COR-L47 (cell line): ENCODE results near the gene CEBPZ.
A peak's percentile ranks its signal among the peaks of the same experiment; 100 is the strongest.
"Not testable (repeated sequence)": the region's sequence is repeated elsewhere in the genome, so short reads cannot be mapped to it uniquely, and the experiment has no call there.

ENCODE experiments used
- DNase-seq: peaks from one replicate; lab custom pipeline; 2025; lab: John Stamatoyannopoulos, UW

The CEBPZ gene, protein sequence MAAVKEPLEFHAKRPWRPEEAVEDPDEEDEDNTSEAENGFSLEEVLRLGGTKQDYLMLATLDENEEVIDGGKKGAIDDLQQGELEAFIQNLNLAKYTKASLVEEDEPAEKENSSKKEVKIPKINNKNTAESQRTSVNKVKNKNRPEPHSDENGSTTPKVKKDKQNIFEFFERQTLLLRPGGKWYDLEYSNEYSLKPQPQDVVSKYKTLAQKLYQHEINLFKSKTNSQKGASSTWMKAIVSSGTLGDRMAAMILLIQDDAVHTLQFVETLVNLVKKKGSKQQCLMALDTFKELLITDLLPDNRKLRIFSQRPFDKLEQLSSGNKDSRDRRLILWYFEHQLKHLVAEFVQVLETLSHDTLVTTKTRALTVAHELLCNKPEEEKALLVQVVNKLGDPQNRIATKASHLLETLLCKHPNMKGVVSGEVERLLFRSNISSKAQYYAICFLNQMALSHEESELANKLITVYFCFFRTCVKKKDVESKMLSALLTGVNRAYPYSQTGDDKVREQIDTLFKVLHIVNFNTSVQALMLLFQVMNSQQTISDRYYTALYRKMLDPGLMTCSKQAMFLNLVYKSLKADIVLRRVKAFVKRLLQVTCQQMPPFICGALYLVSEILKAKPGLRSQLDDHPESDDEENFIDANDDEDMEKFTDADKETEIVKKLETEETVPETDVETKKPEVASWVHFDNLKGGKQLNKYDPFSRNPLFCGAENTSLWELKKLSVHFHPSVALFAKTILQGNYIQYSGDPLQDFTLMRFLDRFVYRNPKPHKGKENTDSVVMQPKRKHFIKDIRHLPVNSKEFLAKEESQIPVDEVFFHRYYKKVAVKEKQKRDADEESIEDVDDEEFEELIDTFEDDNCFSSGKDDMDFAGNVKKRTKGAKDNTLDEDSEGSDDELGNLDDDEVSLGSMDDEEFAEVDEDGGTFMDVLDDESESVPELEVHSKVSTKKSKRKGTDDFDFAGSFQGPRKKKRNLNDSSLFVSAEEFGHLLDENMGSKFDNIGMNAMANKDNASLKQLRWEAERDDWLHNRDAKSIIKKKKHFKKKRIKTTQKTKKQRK

DNA sequence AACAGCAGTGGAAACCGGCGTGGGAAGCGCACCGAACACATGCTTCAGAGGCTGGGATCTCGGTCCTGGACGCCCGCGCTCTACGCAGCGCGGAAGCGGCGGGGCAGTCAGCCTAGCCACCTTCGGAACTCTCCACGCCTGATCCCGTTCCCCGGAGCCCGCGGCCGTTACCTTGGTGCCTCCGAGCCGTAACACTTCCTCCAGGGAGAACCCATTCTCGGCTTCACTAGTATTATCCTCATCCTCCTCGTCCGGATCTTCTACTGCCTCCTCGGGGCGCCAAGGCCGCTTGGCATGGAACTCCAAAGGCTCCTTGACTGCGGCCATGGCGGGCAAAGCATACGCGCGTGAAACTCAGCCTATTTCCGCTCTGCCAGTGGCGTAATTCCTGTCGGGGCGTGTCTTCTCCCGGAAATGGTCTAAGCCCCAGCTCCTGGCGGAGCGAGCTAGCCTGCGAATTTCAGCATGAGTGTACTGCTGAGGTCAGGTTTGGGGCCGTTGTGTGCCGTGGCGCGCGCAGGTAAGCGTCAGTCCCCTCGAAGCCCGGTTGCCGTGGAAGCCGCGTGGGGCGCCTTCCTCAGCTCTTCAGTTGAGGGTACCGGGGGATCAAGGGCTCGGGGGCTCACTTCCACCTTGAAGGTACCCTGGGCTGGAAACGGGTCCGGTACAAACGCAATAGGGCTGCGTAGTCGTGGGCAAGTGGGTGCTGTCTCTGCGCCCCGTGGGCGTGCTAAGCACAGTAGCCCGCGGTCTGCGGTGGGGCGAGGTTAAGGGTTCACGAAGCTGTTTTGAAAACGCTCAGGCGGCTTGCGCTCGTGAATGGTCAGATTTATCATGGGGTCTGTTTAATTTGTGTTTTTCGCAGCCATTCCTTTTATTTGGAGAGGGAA, at the start of gene CEBPZ, which contains the start of gene NDUFAF7:
CEBPZ (minus strand) TSS at position 356 of the 890 bp plus-strand sequence; CDS start at position 327, 29 bp downstream.
NDUFAF7 (plus strand) TSS at position 418 of the 890 bp plus-strand sequence; CDS start at position 466, 48 bp downstream.
- peak; percentile 81 for DNase-seq

DNA sequence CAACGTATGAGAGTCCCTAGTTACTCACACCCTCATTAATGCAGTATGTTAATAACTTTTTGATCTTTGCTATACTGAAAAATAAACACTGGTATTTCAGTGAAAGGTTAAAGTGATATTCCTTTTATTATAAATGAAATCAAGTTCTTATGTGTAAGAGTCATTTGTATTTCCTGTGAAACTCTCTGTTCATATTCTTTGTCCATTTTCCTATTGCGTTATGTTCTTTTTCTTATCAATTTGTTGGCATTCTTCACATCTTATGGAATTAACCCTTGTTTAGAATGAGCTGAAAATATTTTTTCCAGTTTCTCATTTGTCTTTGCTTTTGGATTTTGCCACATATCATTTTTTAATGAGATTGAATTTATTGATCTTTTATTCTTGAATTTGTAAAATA, 44.9 kb upstream of the CEBPZ start:
- DNase-seq = no peak

DNA sequence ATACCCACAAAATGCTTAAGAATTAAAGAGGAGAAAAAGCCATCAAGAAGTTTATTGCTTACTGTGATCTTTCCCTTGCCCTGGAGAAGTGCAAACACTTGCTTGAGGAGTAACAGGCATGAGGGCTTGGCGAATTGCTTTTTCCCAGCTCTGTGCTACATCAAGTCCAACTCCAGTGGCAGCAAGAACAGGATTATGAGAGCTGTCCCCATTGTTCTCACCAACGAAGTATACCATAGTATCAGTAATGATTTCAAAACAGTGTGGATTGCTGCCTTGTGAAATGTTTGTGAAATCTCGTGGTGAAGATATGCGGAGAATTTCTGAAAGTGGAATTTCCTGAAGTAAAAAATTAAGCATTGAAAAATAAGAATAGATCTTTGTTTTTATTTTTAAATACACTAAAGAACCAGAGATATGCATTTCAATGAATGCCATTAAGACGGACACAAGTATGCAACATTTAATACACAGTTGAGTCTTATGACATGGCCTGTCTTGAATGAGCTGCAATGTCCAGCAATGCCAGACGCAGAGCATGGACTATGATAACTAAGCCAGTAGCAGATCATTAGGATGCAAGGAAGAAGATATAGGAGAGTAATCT, 43.1 kb upstream of the CEBPZ start:
- DNase-seq = no peak

DNA sequence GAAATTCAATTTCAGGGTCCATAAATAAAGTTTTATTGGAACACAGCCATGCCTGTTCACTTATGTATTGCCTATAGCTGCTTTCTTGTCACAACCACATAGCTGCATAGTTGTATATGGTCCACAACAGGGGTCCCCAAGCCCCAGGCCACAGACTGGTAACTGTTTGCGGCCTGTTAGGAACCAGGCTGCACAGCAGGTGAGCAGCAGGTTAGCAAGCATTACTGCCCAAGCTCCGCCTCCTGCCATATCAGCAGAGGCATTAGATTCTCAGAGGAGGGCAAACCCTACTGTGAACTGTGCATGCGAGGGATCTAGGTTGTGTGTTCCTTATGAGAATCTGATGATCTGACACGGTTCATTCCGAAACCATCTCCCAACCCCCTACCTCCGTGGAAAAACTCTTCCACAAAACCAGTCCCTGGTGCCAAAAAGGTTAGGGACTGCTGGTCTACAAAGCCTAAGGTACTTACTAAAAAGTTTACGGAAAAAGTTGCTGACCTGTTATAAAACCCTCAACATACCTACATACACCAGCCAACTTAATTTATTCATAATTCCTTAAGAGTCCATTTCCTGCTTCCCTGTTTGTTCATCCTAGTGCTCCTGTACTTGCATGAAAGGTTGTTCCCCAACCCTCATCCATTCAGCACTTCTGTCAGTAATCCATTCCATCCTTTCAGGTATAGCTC, 40.1 kb upstream of the CEBPZ start:
- no peak for DNase-seq

DNA sequence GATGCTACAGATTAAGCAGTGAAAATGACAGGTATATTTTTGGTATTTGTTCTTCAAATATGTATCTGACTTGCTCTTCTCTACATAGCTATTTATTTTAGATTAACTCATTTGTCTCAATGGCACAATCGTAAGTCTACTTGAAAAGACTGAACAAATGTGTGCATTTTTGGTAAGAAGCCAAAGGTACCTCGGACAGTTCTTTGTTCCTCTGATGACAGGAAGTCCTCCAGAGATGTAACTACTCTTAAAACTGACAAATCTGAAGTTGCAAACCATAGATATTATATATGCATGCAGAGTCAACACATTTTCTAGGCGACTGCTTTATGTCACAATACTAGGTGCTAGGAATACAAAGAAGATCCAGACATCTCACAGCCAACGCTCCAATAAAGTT, 36.7 kb upstream of the CEBPZ start:
- DNase-seq = no peak

DNA sequence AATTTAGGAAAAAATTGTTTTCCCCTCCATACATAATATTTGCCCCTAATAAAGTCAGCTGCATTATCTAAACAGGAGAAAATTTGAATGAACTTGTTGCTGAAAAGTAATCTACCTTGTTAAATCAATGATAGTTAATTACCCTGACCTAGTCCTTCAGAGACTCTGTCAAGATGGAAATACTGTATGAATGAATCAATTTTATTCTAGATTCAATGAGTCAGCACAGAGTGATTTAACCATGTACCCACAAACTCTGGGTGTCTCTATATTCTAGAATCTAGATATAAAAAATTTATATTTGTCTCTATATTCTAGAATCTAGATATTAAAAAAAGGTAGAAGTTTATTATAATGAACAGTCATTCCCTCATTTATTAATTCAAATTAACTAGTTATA, 36.3 kb upstream of the CEBPZ start:
- no peak for DNase-seq

DNA sequence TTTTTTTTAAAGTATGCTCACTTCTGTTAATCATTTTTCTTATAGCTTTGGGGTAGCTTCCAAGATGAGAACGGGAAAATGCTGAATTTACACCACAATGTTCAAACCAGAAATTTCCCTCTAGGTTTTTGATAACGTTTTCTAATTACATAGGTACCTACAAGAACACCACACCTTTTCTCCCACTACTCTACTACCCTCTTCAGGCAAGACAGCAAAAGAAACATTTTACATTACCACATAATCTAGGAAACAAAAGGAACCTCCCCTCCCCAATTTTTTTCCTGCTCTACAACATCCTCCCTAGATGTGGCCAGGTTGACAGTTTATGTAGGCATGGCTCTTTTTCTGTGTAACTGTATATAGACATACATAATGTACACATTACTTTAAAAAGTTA, 32.4 kb upstream of the CEBPZ start:
- DNase-seq = no peak

DNA sequence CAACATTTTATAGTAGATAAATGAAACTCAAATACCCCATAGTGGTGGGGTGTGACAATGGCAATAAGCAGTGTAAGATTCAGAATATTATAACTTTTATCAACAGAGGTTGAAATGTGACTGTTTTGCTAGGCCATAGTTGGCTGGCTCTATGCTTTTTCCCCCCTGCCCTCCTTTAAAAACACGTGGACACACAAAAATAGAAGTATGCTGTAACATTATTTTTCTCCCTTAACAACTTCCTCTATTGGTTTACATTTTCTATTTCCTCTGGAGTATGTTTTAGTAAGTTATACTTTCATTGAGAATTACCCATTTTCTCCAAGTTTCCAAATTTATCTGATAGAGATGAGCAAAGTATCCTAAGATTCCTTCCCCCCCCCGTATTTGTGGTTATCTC, 31.1 kb upstream of the CEBPZ start:
- no peak for DNase-seq

DNA sequence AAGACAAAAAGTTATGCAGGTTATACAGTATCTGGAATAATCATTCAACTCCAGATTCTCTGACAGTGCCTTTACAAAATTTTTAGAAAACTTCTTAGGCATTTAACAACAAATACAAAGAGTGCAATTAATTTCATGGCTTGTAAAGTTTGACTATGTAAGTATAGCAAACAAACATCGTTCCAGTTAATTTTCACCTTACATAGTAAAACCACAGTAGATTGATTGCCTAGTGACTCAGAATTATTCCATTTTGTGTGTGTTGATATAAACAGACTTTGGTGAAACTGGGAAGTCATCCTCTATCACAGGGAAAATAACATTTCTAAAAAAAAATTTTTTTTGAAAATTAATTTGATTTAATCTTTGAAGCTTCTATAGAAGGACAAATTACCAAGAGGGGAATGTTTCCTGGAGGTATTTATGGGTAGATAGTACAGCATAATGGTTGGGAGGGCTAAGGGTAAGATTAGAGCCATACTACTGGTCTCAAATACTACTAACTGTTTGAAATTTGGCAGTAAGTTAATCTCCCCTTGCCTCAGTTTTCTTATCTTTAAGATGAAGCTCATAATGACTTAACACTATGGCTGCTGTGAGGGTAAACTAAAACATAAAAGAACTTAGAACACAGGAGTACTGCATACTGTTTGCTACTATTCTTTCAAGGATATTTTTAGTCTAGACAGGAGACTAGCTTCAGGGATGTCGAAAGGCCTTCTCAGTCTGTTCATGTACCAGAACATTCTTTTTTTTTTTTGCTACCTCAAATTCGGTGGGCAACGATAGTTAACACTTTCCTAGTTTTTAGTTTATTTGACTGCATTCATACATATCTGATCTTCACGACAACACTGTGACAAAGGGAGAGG, 19.7 kb upstream of the CEBPZ start:
- DNase-seq = no peak

DNA sequence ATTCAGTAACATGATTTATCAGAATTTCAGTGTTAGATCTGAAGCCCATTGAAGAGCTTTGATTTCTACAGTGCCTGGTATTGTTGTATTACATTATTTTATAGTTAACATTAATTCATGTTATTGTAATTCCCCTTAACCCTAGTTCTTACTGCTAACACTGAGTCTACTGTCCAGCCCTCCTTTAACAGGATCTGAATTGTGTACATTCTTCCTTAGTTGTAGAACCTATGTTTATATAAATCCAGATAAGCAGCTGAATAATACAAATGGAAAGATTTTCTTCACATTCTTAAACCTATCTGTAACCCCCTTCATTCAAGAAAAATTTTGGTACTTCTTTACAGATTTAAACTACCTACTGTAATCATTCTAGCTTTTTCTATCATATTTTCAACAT, 14.8 kb upstream of the CEBPZ start:
- DNase-seq = no peak

DNA sequence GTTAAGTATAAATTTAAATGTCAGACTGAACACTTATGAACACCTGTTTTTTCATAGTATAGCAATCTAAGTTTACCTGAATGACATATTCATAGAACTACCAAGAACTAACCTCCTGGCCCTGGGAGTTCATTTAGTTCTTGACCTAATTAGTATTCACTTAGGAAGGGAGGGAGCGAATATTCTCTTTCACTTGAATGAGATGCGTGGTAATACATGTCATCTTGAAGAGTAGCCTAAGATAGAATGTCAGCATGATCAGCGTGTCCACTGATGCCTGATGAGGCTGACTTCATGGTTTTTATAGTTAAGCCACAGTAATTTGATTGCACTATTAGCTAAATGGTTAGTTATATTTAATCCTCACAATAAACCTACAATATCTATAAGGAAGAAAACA, 13.4 kb upstream of the CEBPZ start:
- DNase-seq = no peak

DNA sequence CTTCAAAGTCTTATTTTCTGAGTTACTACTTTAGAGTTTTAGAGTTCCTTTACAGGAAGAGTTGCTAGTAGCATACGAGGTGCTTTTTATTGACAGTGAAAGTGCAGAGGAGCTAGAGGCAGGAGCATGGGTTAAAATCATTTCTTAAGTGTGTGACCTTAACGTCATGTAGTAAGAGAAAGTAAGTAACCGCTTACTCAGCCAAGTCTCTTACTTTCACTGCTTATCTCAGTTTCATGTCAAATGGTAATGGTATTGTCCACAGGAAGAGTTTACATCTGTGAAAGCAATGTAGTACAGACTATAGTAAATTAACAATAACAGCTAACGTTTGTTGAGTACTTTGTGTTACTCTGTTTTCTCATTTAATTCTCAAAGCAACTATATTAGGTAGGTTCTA, 12.6 kb upstream of the CEBPZ start:
- no peak for DNase-seq

DNA sequence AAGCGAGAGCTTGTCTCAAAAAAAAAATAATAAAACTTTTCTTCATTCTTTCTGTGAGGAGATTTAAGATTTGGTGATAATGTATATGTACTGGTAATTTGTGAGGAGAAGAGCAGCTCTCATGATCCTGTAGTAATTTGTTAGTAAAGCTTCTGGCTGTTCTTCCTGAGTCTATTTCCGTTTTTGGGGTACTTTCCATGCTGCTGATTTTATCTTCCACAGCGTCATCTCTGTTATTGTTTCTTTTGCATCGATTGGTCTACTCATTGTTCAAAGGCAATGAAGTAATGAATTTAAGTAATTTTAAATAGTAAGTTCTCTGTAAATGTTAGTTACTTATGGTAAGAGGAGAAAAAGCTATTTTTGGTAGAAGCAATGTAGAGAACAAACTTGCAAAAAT, 12.0 kb upstream of the CEBPZ start:
- DNase-seq = no peak

DNA sequence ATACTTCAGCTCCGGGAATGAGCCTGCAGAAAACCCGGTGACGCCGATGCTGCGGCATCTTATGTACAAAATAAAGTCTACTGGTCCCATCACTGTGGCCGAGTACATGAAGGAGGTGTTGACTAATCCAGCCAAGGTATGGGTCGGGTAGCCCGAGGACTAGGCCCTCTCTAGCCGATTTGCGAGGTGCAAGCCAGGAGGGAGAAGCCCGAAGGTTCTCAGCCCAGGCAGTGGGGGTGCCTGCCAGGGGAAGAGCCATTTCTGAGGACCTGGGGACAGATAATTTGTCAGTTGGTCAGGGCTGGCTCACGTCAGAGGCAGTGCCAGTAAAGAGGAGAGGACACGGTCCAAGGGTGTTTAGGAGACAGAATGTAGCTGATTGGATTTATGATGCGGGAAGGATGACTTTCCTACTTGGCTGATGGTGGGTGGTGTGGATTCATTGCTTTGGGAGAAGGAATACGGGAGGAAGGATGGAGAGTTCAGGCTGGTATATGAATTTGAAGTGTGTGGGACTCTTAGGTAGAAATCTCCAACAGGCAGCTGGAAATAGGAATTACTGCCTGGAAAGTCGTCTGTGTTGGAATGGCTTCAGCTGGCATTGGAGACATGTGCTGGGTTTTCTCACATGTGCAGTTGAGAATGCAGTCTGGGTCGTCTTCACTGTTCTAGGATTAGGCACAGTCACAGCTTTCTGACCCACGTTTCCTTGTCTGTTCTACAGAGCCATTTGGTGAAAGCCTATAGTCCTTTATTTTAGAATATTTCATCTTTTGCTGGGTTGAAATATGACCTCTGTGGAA, 936 bp upstream of the CEBPZ start:
- DNase-seq = no peak

DNA sequence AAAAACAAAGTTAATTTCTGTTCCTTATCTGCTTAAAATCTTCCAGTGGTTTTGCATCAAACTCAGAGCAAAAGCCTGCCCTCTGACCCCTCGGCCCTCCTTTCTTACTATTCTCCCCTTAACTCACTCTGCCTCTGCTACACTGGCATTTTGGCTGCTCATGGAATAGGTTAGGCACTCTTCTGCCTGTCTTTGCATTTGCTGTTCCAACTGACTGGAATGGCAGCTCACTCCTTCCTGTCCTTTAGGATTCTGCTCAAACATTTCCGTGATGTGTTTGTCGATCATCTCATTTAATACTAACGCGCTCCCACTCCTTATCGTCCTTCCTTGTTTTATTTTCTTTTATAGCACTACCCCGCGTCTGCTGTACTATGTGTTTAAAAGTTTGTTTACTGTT, 815 bp downstream of the CEBPZ start:
- DNase-seq = no peak

DNA sequence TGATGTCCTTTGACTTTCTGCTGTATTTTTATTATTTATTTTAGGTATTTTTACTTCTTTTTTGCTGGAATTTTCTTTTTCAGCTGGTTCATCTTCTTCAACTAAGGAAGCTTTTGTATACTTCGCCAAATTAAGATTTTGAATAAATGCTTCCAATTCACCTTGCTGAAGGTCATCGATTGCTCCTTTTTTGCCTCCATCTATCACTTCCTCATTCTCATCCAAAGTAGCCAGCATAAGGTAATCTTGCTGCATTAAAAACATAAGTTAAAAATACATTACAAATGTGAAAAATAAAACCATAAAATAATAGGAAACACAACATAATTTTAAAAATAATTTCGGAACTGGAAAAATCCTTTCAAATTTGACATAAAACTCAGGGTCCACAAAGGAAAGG, 2.6 kb downstream of the CEBPZ start:
- no peak for DNase-seq

DNA sequence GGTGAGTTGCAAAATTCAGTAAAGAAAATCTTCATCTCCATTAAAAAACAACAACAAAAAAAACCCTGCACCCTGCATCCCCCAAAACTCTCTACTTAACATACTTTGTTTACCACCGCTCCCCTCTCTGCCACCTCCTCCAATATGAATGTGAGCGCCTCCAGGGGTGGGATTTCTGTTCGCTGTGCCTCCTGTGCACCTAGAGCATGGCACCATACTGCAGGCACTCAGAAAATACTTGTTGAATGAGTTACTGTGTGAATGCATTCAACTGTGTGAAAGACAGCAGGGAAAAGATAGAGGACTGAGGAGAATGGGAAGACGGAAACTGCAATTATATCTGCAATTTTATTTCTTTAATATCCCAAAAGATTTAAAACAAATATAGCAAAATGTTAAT, 4.5 kb downstream of the CEBPZ start:
- DNase-seq = no peak

DNA sequence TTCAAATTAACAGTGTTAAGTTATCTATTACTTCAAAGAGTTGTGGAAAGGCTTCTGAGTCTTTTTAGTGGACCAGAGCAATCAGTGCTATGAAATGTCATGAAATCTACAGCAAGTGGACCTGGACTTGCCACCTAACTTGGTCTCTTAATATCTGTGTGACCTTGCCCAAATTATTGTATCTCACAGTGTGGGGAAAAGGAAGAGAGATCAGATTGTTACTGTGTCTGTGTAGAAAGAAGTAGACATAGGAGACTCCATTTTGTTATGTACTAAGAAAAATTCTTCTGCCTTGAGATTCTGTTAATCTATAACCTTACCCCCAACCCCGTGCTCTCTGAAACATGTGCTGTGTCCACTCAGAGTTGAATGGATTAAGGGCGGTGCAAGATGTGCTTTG, 6.3 kb downstream of the CEBPZ start:
- DNase-seq = not testable (repeated sequence)

DNA sequence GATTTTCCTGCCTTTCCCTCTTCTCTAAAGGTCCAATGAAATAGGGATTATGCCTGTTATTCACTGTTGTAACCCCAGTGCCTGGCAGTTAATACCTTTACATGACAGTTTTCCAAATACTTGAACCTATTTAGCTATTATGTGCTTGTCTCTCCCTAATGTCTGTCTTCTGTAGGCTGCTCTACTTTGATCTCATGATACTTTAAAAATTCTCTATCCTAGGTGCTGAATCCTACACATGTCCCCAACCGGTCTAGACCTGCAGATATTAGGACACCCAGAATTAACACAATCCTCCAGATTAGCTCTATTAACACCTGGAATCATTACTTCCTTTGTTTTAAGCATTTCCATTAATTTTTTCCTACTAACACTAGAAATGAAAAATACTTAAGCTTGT, 7.3 kb downstream of the CEBPZ start:
- no peak for DNase-seq
